Right ventricle myocardium superior (tissue), 1 donor: ENCODE results near the gene ZNF319. TPM values are rescaled to one million over a fixed set of nuclear protein-coding genes. Genes with fewer than 3 reads are reported as not detected.
A peak's percentile ranks its signal among the peaks of the same experiment; 100 is the strongest.

Experiments
- ATAC-seq: fragments of 200-7000 bp; cut with Tn5 transposase; one replicate; pipeline ENCODE4 v1.9.1; 2020; ENCODE audit warnings: mild to moderate bottlenecking; ENCODE audit not compliant: poor library complexity
- DNase-seq: peaks from one replicate; pipeline ENCODE4 v3.0.0-alpha.2; 2020
- intact Hi-C: fragments of 100-400 bp; cut with DNase I; formaldehyde crosslinking; loops from one replicate; pipeline ENCODE4 v1.11.2; 2022
- total RNA-seq: library from RNA; stranded (reverse); fragmentation: NEBNext Ultra II Directional; extraction: Animal tissue kit (Norgen Biotek cat#: 25700); gene quantifications from one replicate; pipeline ENCODE4 v1.2.1, GENCODE V29; 2021
- donor health status: DM: no; HTN: yes; CAD: no; lungs with severe emphysema.

The ZNF319 gene
- total RNA-seq, 1 donor from 2014 or later = 8.1 TPM

DNA sequence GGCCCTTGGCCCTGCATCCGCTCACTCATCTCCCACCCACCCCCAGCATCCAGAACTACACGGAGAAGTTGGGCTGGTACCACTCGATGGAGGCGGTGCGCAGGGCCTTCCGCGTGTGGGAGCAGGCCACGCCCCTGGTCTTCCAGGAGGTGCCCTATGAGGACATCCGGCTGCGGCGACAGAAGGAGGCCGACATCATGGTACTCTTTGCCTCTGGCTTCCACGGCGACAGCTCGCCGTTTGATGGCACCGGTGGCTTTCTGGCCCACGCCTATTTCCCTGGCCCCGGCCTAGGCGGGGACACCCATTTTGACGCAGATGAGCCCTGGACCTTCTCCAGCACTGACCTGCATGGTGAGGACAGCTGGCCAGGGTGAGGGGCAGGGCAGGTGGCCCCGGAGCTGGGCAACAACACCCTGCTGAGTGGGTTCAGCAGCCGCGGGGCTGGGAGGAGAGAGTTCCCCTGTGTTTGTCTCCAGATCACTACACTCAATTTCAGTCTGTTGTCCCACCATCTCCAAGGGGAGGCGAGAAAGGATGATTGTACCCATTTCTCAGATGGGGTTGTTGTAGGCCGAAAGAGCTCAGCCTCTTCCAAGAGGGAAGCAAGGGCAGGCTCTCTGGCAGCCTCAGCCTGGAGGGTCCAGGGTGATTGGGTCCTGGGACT is 39.5 kb upstream of the ZNF319 start:
- intact Hi-C loops = no loop called here
- ATAC-seq = no peak
- peak; percentile 42 for DNase-seq

DNA sequence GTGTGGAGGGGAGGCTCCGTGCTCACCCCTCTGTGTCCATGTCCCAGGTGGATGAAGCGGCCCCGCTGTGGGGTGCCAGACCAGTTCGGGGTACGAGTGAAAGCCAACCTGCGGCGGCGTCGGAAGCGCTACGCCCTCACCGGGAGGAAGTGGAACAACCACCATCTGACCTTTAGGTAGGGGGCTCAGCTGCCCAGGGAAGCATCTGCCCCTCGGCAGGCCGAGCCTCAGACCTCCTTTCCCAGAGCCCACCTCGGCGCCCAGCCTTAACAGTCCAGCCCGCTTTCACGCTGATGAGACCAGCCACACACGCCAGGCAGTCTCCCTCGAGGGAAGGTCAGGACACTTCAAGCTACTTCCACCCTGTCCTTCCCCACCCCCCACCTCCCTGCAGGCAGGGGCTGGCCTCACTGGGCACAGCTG is 37.8 kb upstream of the ZNF319 start:
- intact Hi-C loops = no loop called here
- DNase-seq = peak; percentile 37
- no peak for ATAC-seq

DNA sequence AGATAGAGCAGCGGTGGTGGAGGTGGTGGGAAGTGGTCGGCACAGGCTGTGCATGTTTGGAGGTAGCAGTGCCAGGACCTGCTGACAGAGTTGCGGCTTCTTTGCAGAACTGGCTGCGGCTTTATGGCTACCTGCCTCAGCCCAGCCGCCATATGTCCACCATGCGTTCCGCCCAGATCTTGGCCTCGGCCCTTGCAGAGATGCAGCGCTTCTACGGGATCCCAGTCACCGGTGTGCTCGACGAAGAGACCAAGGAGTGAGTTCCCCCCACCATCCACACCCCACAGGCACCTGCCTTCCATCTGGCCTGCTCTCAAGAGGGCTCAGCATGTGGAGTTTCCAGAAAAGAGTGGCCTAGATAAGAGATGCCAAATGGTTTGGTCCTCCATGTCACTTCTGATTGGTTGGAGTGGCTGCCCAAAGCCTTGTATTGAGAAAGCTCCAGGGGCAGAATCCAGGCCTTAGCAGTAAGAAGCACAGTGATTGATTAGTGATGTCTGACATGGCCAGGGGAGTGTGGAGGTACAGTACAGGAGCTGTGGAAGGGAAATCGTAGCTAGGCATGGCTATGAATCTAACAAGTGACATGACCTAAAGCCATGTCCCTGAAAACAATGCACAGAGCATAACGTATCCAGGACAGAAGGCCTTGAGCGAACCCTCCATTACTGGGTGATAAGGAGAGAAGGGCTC is 37.0 kb upstream of the ZNF319 start:
- no peak for ATAC-seq
- intact Hi-C loops = no loop called here
- peak; percentile 29 for DNase-seq

DNA sequence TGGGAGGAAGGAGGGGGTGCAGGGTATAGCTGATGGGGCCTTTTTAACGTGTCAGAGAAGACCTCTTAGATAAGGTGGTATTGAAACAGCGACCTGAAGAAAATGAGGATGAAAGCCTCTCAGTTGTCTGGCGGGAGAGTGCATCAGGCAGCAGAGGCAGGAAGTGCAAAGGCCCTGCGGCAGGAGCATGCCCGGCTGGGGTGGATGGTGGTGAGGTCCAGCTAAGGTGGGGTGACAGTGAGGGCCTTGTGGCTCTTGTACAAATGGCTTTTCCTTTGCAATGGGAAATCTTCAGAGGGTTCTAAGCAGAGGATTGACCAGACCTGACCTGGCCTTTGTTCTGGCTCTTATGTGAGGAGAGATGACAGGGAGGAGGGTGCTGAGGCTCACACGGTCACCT is 36.5 kb upstream of the ZNF319 start:
- intact Hi-C loops = no loop called here
- ATAC-seq (no peak), DNase-seq (no peak)

DNA sequence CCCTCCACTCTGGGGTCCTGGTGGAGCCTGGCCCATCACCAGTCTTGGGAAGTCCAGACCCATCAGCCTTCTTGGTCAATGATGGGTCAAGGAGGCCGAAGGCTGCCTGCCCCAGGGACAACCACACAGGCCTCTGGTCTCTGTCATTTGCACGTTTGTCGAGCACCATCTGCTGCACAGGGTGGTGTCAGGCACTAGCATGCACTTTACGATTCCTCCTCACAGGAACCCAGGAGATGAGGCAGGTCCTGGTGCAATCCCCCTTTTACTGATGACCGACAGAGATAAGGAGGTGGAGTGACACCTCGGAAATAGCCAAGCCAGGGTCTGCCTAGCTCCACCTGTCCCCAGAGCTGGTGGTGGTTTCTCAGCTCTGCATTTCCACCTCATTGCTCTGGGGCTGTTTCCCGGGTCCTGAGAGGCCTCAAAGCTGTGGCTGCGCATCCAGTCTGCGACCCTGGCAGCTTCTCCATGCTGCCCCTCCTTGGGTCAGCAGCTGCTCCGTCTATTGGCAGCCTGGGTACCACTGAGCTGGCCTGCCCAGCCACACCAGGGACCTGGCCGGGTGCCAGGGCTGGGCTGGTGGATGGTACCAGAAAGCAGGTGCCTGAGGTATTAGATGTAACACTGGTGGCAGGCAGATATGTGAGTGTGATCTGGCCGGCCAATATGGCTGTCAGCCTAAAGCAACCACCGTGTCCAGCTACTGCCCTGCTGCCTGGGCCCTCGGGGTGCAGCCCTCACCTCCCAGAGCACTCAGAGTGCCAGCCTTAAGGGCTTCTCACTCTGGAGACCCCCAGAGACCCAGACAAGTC is 35.1 kb upstream of the ZNF319 start:
- intact Hi-C loops = no loop called here
- peak; percentile 54 for DNase-seq
- no peak for ATAC-seq

DNA sequence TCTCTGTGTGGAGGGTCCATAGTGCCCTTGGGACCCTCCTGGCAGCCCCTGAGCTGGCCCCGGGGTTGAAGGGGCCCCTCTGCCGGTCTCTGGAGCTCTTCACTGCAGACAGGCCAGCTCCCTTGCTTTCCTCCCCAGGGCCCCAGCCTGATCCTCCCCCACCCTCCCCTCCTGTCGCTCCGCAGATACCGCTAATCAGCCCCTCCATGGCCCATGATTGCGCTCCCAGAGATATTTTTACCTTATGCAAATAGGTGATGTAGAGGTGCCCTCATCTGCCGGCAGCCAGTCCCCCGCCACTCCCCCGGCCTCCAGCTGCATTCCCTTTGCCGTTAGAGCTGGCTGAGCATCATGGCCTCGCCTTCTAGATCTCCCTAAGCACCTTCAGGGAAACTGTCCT is 34.3 kb upstream of the ZNF319 start:
- DNase-seq (peak; percentile 41), ATAC-seq (peak; percentile 37)
- intact Hi-C loops = no loop called here

DNA sequence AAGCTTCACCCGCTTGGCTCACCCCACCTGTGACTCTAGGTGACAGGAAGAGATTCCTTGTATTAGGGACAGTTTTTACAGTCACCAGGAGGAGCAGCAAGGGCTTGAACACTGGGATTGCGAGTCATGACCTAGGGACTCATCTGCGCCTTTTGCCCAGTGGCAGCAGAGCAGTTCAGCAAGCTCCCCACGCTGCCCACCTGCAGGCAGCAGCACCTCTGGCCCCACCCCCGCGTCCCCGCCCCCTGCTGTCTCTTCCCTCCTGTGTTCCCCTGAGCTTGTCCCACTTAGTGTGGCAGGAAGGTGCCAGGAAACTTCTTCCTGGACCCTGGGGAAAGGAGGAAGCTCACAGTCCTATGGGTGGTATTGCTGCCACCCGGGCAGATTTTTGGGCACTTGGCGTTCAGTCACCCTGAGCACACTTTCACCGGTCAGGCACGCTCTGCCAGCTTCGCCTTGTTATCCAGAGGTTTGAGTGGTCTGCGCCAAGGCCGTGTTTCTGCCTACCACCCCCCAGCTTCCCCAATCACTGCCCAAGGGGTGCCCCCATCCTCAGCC is 33.7 kb upstream of the ZNF319 start:
- intact Hi-C loops = no loop called here
- DNase-seq = peak; percentile 38
- ATAC-seq = peak; percentile 2

GRCh38 chr16:58032710-58033293 is 32.3 kb upstream of the ZNF319 start:
- intact Hi-C loops = no loop called here
- DNase-seq (peak; percentile 83), ATAC-seq (peak; percentile 78)

- intact Hi-C loops = no loop called here
- ATAC-seq = no peak
- DNase-seq = no peak
These were observed 30.7 kb upstream of the ZNF319 start for GRCh38 chr16:58031016-58031800.

- no peak for DNase-seq
- no peak for ATAC-seq
- intact Hi-C loops = no loop called here
These were observed 29.8 kb upstream of the ZNF319 start for GRCh38 chr16:58030136-58030840.

DNA sequence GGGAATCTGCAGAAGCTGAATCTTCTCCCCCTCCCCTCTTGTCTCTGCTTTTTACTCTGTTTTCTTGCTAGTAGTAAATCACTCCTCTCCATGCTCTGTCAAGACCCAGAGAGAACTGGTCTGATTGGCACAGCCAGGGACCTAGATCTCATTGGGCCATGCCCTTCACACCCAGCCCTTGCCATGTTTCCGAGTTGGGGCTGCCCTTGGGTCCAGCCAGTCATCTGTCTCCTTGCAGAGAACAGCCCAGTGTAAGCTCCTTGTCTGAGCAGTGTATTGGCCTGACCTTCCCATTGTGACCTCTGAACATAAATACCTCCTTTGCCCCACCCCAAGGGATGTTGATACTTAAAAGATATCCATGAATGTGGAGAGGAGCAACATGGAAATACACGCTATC is 28.9 kb upstream of the ZNF319 start:
- intact Hi-C loops = no loop called here
- ATAC-seq (no peak), DNase-seq (no peak)

GRCh38 chr16:58028541-58029070 is 28.1 kb upstream of the ZNF319 start:
- ATAC-seq (no peak), DNase-seq (no peak)
- intact Hi-C loops = no loop called here

GRCh38 chr16:58027916-58028455 is 27.5 kb upstream of the ZNF319 start:
- ATAC-seq = no peak
- DNase-seq = no peak
- intact Hi-C loops = no loop called here

- peak; percentile 60 for ATAC-seq
- peak; percentile 78 for DNase-seq
- intact Hi-C loops = no loop called here
These were observed 26.9 kb upstream of the ZNF319 start for GRCh38 chr16:58027161-58027915.

GRCh38 chr16:58026705-58027160 is 26.3 kb upstream of the ZNF319 start:
- intact Hi-C loops = no loop called here
- peak; percentile 1 for ATAC-seq
- no peak for DNase-seq

DNA sequence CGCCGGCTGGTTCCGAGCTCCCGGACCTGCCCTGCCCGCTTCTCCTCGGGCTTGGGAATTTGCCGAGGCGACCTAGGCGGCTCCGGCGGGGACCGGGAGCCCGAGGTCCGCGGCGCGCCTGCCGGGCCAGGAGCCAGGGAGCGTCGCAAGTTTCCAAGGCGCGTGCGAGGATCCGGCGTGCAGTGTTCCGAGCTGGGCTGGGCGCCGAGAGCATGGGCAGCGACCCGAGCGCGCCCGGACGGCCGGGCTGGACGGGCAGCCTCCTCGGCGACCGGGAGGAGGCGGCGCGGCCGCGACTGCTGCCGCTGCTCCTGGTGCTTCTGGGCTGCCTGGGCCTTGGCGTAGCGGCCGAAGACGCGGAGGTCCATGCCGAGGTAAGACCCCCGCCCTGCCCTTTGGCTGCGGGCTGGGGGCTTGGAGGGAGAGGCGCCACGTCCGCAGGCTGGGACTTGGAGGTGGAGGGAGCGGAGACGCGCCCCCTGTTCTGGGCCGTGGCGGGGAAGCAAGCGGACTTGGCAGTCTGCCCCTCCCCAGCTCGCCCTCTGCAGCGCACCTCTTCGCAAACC is 25.8 kb upstream of the ZNF319 start:
- peak; percentile 52 for ATAC-seq
- intact Hi-C loops = no loop called here
- peak; percentile 75 for DNase-seq
